ENCODE results near the gene TMEM100.

The TMEM100 gene, protein sequence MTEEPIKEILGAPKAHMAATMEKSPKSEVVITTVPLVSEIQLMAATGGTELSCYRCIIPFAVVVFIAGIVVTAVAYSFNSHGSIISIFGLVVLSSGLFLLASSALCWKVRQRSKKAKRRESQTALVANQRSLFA

DNA sequence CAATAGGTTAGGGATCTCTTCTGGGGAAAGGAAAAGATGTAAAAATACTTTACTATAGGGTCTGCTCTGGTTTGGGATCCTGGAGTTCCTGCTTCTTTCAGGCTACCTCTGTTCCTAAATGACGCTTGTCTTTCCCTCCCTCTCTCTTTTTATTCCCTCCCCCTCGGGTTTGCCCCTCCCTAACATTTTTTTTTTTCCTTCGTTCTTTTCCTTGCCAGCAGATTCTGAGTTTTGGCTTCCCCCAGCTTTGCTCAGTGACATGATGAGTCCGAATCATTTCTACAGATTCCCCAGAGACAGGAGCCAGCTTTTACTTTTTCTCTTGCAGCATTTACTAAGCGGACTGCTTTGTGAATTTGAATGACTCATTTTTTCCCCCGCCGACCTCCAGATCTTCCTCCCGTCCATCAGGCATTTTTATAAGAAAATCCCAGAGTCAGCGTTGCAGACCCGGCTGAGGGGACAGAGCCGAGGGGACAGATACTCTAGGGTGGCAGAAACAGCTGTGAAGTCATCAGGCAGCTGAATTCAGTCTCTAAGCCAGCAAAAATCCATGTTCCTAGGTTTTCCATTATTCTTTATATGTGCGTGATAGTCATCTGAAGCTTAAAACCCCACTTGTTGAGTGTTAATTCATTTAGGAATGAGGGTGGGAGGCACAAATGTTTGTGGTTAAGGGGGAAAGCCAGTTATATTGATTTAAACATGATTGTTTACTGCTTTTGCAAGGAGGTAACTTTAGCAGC, at the start of gene TMEM100:
TMEM100 (minus strand) TSS at position 123 of the 746 bp plus-strand sequence. CDS start 1,794 bp downstream, outside the sequence.
- no peak for DNase-seq

- no peak for DNase-seq
Measured at GRCh38 chr17:55772086-55772485, 49.4 kb upstream of the TMEM100 start.

DNA sequence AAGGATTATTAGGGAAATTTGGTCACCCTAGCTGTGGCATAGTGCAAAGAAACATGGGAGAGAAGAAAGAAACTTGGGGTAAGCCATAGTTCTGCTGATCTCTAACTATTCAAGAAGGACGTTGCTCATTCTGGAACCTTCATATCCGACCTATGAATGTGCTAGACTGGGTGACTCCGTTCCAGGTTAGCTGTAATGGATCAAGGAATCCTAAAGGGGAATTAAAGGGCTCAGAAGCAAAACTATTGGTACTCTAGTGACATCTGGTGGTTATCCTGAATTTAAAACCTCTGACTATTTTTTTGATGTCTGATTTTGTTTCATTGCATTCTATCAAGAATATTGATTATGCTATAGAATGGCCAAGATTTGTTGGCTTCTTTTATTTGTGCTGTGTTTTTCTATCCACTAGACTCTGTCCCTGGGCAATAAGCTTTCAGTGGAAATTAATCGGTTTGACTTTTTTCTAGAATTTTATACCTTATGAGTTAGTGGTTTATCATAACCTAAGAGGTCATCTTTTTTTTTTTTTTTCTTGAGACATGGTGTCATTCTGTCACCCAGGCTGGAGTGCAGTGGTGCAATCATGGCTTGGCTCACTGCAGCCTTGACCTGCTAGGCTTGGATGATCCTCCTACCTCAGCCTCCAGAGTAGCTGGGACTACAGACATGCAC, 47.7 kb upstream of the TMEM100 start:
- no peak for DNase-seq

DNA sequence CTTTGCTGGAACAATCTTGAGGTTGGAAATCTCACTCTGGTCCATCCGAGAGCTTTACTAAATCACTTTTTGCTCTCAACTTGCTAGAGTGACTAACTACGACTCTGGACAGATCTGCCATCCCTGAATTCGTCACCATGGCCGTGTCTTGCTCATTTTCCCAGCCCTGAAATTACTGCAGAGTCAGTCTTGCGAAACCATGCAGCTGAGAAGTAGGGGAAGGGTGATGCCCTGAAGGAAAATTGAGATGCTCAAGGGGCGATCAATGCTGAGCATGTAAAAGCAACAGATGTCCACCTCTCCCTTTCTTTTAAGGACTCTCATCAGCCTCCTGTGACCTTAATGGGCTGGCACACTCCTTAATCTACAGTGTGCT, 46.9 kb upstream of the TMEM100 start:
- no peak for DNase-seq

DNA sequence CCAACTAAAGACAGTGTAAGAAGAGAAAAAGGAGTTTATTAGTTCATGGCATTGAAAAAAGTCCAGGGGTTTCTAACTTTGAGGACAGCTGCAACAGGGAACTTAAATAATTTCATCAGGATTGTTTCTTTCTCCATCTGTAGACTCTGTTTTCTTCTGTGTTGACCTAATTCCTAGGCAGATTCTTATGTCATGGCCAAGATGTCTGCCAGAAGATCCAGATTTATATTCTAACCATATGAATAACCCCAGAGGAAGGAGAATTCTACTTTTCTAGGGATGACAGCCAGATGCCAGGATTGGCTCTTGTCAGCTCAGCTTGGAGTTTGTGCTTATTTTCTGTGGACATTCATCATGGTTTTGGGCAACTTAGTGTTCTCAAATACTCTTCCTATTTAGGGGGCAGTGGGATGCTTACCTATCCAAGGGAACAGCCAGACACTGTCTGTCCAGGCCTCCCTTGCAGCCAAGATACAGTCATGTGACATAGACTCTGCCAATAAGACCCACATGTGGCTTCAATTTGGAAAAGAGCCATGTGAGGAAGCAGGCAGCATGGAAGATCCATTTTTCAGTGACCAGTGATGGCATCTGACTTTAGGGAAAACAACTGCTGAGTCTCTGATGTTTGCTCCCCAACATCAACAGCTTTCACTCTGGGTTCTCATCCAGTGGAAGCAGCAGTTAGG, 46.4 kb upstream of the TMEM100 start:
- no peak for DNase-seq

DNA sequence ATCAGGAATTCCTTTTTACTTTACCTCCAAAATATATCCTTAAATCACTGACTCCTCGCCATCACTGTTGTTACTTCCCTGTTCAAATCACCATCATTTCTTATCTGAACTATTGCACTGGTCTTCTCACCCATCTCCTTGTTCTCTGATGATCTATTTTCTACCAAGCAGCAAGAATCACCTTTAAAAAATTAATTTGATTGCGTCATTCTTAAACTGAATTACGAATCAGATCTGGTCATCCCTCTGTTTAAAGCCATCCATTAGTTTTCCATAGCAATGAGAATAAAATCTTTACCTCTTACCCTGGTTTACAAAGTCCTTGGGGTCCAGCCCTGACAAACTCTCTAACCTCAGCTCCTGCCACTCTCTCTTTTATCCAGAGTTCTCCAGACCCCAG, 42.8 kb upstream of the TMEM100 start:
- no peak for DNase-seq

- no peak for DNase-seq
Measured at GRCh38 chr17:55764610-55765009, 41.9 kb upstream of the TMEM100 start.

DNA sequence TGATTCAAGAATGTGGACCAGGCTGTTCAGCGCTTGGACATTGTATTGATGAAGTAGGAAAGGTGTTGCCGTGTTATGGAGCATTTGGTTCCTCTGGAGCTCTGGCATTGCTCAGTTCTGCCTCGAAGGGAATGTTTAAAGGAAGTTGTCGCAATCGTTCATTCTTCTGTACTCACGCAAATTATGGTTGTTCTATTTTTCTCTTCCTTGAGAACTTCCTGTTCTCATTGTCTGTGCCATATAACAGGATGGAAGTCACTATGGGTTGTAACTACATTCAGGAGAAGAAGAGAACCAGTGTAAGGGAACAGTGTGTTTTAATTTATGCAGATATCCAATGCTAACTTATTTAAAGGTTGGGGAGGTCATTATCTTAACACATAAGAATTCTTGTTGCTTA, 41.2 kb upstream of the TMEM100 start:
- DNase-seq, result no peak

GRCh38 chr17:55762086-55762858, 39.6 kb upstream of the TMEM100 start:
- no peak for DNase-seq

DNA sequence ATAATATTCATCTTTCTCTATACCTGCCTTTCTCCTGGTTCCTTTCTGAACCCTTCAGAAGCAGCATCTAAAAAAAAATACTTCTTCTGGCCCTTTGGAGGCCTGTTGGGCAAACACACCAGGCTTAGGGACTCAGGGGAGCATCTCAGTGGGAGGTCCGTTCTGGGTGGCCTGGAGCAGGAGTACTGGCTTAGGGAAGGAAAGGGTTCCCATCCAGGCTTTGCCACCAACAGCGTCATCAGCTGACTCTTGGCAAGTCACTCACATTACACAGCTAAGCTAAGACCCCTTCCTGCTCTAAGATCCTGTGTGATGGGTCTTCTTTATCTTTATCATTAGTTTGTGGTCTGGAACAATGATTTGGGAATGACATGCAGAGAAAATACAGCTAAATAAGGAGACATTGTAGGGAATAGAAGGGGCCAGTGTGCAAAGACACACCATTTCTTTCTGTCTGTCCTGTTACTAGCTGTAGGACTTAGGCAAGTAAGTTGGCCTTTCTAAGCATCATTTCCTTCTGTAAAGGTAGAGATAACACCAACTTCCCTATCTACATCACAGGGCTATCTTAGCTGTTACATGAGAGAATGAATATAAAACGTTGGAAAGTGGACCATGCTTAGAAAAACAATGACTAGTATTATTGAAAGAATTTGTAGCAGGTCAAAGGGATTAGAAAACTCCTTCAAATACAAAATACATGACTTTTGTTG, 38.1 kb upstream of the TMEM100 start:
- DNase-seq, result no peak

DNA sequence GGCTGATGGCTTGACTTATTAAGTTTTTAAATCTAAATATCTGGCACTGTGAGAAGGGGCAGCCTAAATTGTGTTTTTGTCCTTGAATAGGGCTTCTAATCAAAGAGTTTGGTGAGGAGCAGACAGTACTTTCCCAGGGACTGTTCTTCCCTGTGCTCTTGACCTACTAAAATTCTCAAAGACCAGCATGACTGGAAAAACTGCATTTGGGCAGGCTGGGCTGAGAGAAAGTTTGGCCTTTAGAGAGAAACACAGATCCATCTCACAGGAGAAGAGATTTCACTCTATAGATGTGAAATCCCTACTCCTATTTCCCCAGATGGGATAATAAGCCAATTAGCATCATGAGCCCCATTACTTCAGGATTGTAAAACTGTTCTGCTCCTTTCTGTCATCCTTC, 35.5 kb upstream of the TMEM100 start:
- DNase-seq, result no peak

DNA sequence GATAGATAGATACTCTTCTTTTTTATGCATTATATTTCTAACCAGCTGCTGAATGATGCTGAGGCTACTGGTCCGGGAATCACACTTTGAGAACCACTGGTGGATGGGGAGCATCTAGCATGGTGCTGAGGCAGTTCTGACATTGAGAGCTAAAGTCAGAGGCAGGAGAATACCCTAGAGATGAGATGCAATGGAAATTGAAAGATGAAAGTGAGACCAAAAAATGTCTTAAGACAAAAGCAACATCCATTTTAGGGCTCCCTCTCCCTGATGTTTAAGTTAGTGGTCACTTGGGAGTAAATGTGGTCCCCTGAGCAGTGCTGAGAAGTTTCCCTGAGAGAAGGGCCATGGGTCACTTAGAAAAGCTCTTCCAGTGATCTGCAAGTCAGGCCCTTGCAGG, 35.0 kb upstream of the TMEM100 start:
- DNase-seq, result no peak

- DNase-seq, result no peak
Measured at GRCh38 chr17:55756689-55757088, 34.0 kb upstream of the TMEM100 start.

- DNase-seq, result no peak
Measured at GRCh38 chr17:55751720-55752250, 29.1 kb upstream of the TMEM100 start.

DNA sequence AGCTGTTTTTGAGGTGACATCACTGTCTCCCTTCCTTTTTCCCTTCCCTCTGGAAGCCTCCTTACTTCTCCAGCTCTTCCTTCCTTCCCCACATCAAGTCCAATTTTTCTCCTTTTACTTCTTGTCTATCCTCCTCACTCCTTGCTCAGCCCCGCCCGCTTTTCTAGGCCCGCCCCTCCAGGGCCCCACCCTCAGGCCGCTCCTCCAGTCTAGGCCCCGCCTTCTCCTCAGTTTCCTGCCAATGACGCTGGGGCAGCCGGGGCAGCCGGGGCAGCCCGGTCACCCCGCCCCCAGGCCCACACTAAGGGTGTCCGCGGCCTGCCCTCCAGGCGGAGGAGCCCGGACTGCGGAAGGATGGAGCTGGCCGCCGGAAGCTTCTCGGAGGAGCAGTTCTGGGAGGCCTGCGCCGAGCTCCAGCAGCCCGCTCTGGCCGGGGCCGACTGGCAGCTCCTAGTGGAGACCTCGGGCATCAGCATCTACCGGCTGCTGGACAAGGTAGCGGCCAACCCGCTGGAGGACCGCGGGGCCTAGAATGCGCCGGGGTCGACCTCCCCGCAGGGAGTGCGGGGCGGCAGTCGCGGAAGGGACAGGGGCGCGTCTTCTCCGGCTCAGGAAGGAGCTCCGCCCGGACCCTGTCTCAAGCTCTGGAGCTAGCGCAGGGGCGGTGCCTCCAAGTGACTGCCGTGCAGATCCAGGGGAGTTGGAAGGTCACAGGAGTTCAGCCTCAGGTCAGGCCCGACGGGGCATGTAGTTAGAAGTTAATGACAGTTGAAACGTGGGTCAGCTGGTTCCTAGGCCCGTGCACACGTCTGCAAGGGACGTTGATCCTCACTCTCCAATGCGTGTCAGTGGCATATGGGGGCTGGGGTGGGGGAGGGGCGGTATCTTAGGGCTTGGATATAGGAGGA, 28.3 kb upstream of the TMEM100 start, which contains the start of gene PCTP:
PCTP (plus strand) TSS at position 302 of the 908 bp plus-strand sequence; CDS start at position 355, 53 bp downstream.
- no peak for DNase-seq

DNA sequence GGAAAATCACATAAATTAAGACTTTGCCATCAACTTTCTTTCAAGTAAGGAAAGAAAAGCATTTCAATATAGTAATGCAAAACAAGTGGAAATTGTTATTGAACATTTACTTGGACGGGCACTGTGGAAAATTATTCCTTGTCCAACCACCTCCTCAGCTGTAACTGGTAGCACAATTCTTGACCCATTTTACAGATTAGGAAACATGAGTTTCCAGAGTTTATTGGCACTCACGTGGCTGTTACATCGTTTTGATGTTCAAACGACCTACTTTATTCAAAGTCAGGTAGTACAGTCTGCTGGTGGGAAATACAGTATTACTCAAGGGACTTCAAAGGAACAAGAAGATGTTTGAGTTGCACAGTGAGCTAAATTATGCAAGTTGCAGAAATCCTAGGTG, 27.3 kb upstream of the TMEM100 start:
- DNase-seq, result no peak

DNA sequence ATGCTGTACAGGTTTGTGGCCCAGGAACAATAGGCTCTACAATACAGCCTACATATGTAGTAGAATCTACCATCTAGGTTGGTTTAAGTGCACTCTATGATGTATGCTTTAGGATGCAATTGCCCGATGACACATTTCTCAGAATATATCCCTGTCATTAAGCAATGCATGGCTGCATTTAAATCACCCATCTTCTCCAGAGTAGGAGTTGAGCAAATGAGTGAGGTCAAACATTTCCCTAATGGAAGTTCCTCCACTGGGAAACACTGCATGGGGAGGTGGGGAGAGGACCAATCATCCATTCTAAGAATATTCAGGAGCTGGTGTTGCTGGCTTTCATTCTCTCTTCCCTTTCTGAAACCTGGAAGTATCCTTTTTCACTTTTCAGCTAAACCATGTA, 26.2 kb upstream of the TMEM100 start:
- no peak for DNase-seq

DNA sequence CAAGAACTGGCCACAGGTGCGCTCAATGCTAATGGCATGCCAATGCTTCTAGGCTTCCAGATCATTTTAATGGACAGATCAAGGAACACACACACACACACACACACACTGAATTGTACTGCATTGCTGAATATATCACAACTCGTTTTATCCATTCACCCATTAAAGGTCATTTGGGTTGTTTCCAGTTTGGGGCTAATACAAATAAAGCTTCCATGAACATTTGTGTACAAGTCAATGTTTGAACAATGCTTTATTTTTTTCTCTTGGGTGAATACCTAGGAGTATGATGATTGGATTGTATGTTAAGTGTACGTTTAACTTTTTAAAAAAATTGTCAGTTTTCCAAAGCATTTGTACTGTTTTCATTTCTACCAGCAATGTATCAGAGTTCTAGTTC, 24.5 kb upstream of the TMEM100 start:
- no peak for DNase-seq

DNA sequence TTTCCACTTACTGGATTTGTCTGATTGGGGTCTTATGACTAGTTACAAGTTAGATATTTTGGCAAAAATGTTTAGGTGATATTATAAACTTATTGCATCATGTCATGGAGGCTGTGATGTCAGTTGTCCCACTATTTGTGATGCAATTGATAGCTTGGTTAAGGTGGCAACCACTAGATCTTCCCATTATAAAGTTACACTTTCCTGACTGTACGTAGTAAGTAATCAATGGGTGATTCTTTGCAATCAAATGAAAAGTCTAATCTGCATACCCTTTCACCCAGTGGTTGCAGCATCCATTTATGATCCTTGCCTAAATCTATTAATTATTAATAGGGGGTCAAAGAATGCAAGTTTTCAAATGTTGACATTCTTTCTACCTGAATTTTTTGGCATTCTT, 23.8 kb upstream of the TMEM100 start:
- DNase-seq, result no peak

- no peak for DNase-seq
Measured at GRCh38 chr17:55745258-55745657, 22.6 kb upstream of the TMEM100 start.
